HG03039 (cell line): ENCODE data around the gene UGT1A9.
"Not testable (repeated sequence)": the region's sequence is repeated elsewhere in the genome, so short reads cannot be mapped to it uniquely, and the experiment has no call there.

Experiments
- ATAC-seq: cut with Tn5 transposase; IDR thresholded peaks from one replicate; pipeline ENCODE4 v1.9.1; 2021; ENCODE audit warnings: mild to moderate bottlenecking, moderate library complexity; ENCODE audit not compliant: unreplicated experiment

UGT1A9 gene

DNA sequence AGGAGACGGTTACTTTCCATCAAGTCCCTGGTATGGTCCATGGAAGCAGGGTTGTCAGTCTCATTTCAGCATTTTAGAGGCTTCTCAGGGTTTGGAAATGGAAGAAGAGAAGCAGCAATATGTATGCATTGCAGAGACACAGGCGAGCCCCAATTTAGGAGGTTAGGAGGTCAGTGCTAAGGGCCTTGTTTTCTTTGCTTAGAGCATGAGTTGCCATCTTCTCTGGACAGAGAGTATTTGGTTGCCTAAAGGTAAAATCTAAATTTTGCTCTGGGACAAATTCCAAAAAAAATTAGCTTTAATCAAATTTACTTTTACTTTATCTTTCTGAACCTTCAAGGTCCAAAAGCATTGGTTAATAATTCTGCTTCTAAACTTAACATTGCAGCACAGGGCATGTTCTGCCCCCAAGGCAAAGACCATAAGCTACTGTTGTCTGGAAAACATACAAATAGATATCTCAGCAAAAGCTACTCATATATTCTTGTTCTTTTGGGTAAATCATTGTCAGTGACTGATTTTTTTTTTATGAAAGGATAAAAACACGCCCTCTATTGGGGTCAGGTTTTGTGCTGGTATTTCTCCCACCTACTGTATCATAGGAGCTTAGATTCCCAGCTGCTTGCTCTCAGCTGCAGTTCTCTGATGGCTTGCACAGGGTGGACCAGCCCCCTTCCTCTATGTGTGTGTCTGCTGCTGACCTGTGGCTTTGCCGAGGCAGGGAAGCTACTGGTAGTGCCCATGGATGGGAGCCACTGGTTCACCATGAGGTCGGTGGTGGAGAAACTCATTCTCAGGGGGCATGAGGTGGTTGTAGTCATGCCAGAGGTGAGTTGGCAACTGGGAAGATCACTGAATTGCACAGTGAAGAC, at the start of gene UGT1A9:
Gene UGT1A9 (plus strand): TSS at position 609 of the 872 bp plus-strand sequence. CDS start 37 bp downstream, at position 646.
- no peak for ATAC-seq

DNA sequence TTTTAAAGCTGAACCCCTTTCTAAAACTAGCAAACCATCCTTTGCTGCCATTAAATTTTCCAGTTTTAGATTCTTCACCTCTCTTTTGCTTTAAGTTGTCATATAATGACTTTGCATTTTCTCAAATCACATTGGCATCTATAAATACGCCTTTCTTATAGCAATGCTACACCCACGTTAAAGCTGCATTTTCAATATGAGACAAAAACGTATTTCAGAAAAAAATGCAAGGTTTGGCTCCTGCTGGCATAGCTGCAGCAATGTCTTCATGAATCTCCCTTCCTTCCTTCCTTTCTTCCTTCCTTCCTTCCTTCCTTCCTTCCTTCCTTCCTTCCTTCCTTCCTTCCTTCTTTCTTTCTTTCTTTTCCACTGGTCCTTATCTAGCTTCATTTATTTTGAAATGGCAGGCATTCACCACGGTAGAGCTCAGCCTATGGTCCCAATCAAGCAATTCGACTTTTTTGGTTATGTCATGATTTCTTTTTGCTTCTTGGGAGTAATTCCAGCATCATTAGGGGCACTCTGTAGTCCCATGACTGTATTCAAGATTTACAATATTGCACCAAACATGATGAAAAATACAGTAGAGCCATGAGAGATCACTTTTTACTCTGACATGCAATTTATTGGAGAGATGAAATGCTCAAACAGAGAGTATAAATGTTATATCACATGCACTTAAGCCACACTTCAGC, 44.2 kb upstream of the UGT1A9 start:
- no peak for ATAC-seq

DNA sequence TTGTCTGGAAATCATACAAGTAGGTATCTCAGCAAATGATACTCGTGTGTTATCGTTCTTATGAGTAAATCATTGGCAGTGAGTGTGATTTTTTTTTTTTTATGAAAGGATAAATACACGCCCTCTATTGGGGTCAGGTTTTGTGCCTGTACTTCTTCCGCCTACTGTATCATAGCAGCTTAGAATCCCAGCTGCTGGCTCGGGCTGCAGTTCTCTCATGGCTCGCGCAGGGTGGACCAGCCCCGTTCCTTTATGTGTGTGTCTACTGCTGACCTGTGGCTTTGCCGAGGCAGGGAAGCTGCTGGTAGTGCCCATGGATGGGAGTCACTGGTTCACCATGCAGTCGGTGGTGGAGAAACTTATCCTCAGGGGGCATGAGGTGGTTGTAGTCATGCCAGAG, 35.4 kb upstream of the UGT1A9 start, which contains the start of gene UGT1A10:
Gene UGT1A10 (plus strand): TSS at position 143 of the 400 bp plus-strand sequence. CDS start 75 bp downstream, at position 218.
- not testable (repeated sequence) for ATAC-seq

DNA sequence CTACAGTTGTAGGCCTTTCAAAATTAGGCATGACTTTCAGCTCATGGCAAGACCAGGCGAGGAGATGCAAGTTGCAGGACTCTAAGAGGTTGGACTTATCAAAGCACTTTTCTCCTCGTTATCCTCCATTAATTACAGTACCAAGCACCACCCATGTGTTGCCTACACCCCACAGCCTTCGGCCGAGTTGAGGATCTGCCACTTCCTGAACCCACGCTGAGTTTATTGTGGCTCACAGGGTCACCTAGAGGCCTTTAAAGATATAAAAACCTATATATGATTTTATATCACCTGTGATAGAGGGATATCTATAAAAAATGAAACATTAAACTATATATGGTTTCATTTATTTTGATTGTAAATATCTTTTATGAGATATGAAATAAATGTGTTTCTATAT, 32.9 kb upstream of the UGT1A9 start:
- ATAC-seq = no peak

DNA sequence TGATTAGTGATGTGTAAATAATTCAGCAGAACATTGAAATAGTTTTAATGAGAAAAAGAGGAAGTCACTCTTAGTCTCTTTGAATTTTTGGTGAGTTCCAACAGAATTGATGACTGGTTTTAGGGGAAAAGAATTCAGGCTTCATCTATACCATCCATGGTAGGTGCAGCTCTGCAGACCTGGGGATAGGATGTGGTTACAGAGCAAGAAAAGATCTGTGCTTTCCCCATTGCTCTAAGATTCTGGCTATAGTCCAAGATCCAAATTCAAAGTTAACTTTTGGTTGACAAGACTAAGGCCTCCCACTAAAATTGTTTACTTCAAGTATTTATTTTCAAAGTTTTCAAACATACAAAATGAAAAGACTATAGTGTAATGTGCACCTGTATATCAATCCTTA, 31.8 kb upstream of the UGT1A9 start:
- no peak for ATAC-seq

DNA sequence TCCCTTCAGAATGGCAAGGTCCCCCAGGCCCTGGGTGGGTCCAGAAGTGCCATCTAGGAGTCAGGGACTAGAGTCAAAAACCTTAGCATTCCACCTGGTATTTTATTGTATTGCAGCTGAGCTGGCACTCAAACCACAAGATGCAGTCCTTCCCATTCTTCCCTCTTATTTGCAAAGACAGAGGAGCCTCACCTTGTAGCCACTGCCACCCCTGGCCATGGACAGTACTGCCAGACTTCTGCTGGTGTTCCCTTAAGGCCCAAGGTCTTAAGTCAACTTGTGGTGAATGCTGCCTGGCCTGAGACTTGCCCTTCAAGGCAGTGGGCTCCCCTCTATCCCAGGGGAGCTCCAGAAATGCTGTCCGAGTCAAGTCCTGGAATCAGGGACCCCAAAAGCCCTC, 28.6 kb upstream of the UGT1A9 start:
- ATAC-seq = no peak

DNA sequence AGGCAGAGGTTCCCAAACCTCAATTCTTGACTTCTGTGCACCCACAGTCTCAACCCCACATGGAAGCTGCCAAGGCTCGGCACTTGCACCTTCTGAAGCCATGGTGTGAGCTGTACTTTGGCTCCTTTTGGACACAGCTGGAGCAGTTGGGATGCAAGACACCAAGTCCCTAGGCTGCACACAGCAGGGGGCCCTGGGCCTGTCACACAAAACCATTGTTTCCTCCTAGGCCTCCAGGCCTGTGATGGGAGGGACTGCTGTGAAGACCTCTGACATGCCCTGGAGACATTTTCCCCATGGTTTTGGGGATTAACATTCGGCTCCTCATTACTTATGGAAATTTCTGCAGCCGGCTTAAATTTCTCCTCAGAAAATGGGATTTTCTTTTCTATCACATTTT, 25.7 kb upstream of the UGT1A9 start:
- ATAC-seq = not testable (repeated sequence)

DNA sequence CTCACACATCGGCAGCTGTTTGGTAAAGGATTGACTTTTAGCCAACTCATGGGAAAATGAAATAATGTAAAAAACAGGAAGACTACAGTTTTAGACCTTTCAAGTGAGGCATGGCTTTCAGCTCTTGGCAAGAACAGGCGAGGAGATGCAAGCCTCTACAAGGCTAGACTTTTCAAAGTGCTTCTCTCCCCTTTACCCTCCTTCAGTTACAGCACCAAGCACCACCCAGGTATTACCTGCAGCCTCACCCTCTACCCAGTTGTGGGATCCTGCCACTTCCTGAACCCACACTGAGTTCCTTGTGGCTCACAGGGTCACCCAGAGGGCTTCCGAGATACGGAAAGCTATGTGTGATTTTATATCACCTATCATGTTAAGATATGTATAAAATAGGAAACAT, 20.7 kb upstream of the UGT1A9 start:
- ATAC-seq = no peak

DNA sequence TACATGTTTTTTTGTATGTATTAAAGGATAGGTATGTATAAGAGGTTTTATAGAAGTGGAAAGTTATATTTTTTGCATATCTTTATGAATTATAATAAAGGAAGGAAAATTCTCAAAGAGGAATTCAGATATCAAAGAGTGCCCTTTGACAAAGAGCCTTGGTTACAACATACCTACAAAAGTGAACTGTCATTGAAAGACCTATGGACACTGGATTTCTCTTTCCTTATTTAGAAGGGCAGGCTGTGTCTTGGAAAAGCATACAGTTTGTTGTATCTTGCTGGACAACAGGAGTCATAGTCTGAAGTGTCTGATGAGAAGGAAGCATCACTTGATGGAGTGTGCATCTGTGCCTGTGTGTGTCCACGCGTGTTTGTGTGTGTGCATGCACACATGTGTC, 20.3 kb upstream of the UGT1A9 start:
- no peak for ATAC-seq

DNA sequence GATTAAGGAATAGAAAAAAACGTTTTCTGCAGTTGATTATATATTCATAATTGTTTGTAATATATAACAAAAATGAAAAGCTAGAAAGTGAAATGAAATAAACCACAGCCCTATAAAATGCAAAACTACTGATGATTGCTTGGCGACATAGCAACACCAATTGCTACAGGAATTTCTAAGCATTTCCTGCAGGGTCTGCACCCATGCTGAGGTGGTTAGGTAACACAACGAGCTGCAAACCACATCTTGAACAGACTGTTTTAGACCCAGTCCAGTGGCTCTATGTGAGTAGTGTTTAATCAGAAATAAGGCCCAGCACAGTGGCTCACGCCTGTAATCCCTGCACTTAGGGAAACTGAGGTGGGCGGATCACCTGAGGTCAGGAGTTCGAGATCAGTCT, 17.2 kb upstream of the UGT1A9 start:
- ATAC-seq = no peak

DNA sequence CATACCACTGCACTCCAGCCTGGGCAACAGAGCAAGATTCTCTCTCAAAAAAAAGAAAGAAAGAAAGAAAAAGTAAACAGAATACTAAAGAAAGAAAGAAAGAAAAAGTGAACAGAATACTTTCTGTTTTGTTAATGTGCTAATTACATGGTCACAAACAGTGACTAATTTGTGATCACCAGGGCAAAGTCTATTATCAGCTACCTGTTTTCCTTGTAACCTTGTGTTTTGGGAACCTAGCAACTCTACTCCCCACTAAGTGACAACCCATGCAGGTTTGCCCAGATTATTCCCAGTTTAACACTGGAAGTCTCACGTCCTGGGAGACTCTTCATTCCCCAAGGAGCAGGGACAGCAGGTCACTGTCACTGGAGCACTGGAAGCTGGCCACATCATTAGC, 16.7 kb upstream of the UGT1A9 start:
- no peak for ATAC-seq

DNA sequence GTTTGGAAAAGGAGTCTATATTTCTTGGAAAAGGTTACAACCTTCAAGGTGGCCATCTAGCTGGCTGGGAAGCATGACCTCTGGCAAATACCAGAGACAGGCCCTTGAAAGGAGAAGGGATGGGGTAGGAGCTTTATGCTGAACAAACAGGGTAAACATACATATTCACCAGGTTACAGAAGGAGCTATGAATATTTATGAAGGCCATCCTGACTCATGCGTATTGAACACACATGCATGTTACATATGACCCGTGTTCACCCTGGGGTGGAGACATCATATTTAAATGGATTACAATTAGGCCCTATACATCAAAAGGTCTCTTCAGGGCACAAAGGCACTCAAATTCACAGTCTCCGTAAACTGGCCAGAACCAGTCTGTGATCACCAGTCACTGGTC, 15.8 kb upstream of the UGT1A9 start:
- not testable (repeated sequence) for ATAC-seq

DNA sequence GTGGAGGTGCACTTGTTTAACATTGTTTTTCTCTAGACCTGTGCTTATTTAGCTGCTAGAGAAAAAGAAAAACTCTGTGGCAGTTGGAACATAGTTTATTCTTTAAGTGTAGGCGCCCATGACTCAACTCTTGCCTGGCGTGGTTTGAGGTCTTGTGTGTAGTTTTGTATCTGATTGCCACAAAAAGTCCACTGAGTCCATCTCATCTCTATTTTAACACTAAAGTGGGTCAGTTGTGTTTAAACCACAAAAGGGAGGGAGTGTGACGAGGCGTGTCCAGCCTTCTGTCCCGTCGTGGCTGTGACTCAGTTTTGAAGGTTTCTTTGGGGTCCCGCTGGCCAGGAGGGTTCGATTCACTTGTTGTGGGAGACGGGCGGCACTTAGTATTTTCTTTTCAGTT, 15.3 kb upstream of the UGT1A9 start:
- no peak for ATAC-seq

DNA sequence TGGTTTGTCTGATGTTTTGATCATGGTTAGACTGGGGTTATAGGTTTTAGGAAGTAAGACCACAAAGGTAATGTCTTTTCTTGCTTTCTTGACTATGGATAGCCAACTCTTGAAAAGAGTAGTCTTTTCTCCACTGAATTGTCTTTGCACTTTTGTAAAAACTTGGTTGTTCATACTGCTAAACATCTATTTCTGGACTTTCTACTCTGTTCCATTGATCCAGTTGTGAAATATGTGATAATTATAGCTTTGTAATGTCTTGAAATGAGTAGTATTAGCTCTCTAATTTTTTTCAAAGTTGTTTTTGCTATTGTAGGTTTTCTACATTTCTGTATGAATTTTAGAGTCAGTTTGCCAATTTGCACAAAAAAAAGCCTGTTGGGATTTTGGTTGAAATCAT, 13.1 kb upstream of the UGT1A9 start:
- no peak for ATAC-seq

DNA sequence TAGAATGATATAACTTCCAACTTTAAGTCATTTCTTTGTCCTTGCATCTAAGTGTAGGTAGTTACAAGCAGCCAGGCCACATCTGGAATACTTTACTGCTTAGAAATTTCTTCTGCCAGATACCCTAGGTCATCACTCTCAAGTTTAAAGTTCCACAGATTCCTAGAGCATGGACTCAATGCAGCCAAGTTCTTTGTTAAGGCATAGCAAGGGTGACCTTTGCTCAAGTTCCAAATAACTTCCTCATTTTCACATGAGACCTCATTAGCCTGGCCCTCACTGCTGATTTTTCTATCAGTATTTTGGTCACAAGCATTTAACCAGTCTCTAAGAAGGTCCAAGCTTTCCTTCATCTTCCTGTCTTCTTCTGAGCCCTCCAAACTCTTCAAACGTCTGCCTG, 7.8 kb upstream of the UGT1A9 start:
- no peak for ATAC-seq

DNA sequence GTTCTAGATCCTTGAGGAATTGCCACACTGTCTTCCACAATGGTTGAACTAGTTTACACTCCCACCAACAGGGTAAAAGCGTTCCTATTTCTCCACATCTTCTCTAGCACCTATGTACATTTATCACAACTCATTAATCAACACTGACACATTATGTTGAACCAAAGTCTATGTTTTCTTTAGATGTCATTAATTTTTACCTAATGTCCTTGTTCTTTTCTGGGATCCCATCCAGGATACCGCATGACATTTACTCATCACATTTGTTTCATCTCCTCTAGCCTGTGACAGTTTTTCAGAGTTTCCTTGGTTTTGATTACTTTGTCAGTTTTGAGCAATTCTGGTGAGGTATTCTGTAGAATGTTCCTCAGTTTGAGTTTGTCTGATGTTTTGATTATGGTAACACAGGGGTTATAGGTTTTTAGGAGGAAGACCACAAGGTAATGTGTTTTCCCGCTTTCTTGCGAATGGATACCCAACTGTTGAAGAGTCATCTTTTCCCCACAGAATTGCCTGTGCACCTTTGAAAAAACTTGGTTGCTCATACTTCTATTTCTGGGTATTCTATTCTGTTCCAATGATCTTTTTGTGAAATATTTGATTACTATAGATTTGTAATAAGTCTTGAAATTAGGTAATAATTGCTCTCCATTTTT, 3.0 kb upstream of the UGT1A9 start:
- ATAC-seq = no peak

DNA sequence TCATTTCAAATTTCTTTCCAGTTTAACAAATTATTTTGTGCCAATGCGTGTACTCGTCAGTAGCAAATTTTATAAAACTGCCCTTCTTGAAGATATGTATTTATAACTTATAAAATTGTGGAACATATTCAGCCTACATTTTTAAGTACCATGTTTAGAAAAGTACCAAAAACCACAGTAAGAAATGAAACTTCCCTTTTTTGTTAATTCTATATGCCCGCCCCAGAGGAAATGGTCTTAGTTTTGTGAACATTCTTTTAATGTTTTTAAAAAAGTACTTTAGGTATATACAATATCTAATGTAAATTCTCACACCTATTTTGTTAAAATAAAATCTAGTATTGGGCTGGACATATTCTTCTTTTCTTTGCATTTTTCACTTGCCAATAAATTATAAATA, 1.2 kb downstream of the UGT1A9 start:
- ATAC-seq = no peak

DNA sequence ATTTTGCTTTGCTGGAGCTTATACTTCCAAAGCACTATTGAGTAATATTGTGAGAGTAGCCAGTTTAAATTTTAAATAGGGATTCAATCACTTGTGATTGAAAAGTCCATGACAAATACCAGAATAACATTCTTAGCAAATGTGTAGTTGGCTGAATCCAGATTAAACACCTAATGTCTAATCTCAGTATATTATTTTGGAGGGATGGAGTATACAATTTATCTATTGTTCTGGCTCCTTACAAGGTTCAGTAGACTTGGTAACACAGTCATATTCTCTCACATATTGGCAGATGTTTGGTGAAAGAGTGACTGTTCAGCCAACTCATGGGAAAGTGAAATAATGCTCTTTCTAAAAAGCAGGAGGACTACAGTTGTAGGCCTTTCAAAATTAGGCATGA, 2.2 kb downstream of the UGT1A9 start:
- no peak for ATAC-seq

DNA sequence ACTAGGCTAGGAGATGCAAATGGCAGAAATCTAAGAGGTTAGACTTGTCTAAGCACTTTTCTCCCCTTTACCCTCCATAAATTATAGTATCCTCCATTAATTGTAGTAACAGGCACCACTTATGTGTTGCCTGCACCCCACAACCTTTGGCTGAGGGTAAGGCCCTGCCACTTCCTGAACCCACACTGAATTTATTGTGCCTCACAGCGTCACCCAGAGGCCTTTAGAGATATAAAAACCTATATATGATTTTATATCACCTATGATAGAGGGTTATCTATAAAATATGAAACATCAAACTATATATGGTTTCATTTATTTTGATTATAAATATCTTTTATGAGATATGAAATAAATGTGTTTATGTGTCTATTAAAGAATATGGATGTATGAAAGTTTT, 2.6 kb downstream of the UGT1A9 start:
- ATAC-seq = no peak

DNA sequence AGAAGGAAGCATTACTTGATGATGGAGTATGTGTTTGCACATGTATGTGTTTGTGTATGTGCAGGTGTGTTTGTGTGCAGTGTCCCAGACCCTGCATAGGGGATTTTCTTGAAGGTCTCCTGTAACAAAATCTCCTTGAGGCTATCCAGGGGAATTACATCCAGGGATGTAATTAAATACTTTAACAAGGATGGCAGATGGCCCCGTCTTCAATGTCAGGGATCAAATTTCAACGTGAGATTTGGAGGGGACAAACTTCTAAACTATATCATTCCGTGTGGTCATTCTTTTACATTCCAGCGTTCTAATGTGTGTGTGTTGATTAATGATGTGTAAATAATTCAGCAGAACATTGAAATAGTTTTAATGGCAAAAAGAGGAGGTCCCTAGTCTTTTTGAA, 3.3 kb downstream of the UGT1A9 start:
- ATAC-seq = no peak

DNA sequence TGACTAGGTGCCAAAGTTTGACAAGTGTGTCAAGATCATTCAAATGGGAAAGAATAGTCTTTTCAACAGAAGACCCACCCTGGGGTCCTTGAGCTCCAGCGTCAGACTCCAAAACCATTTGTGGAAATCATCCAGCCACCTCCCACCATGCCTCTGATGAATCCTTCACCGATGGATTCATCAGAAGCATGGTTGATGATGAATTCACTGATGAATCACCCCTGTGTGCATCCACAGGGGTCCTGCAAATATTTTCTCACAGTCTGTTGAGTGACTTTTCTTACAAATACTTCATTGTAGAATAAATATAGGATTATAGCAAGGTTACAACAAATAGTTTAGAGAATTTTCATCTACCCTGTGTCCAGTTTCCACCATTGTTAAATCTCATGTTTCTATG, 4.3 kb downstream of the UGT1A9 start:
- ATAC-seq = no peak

DNA sequence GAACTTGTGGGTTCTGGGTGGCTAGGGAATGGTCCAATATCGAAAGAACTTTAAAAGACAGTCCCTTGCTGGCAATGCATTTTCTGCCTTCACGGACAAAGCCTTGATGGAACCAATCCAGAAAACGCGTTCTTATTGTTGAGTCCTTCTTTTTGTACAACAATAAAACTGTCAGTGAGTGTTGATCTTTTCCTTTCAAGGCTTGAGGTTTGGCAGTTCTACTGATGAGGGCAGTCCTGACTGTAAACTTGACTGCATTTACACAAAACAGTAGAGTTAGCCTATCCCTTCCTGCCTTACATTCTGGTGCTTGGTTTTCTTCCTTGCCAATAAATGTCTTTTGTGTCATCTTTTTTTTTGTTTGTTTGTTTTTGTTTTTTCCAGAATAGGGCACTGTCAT, 7.5 kb downstream of the UGT1A9 start:
- ATAC-seq = no peak
